GM19397 (cell line): ENCODE measurements around the gene RIPOR1.
A peak's percentile ranks its signal among the peaks of the same experiment; 100 is the strongest.

Experiments
- ATAC-seq: cut with Tn5 transposase; IDR thresholded peaks from one replicate; pipeline ENCODE4 v1.9.1; 2021; ENCODE audit warnings: mild to moderate bottlenecking, moderate library complexity; ENCODE audit not compliant: unreplicated experiment

Gene RIPOR1

GRCh38 chr16:67539271-67539670 lies 10.6 kb downstream of the RIPOR1 start:
- no peak for ATAC-seq

- no peak for ATAC-seq
Observed at GRCh38 chr16:67539691-67540635, 11.3 kb downstream of the RIPOR1 start.

GRCh38 chr16:67540756-67541155 lies 12.1 kb downstream of the RIPOR1 start:
- ATAC-seq: no peak

- ATAC-seq: no peak
Observed at GRCh38 chr16:67541391-67542263, 13.0 kb downstream of the RIPOR1 start.

GRCh38 chr16:67542464-67542863 lies 13.8 kb downstream of the RIPOR1 start:
- no peak for ATAC-seq

- no peak for ATAC-seq
Observed at GRCh38 chr16:67543036-67543435, 14.4 kb downstream of the RIPOR1 start.

- ATAC-seq: no peak
Observed at GRCh38 chr16:67543582-67543981, 15.0 kb downstream of the RIPOR1 start.

- no peak for ATAC-seq
Observed at GRCh38 chr16:67544329-67544841, 15.8 kb downstream of the RIPOR1 start.

GRCh38 chr16:67544844-67545664 lies 16.4 kb downstream of the RIPOR1 start:
- no peak for ATAC-seq

- no peak for ATAC-seq
Observed at GRCh38 chr16:67545665-67546024, 17.0 kb downstream of the RIPOR1 start.

- ATAC-seq: no peak
Observed at GRCh38 chr16:67546091-67546501, 17.5 kb downstream of the RIPOR1 start.

- ATAC-seq: no peak
Observed at GRCh38 chr16:67546761-67547422, 18.3 kb downstream of the RIPOR1 start.

GRCh38 chr16:67547423-67548264 lies 19.0 kb downstream of the RIPOR1 start:
- ATAC-seq: peak; percentile 42

GRCh38 chr16:67548265-67549126 lies 19.9 kb downstream of the RIPOR1 start:
- peak; percentile 37 for ATAC-seq

- ATAC-seq: no peak
Observed at GRCh38 chr16:67549240-67549639, 20.6 kb downstream of the RIPOR1 start.

GRCh38 chr16:67549936-67550335 lies 21.3 kb downstream of the RIPOR1 start:
- ATAC-seq: no peak

GRCh38 chr16:67551091-67551490 lies 22.5 kb downstream of the RIPOR1 start:
- no peak for ATAC-seq

GRCh38 chr16:67551972-67552371 lies 23.3 kb downstream of the RIPOR1 start:
- no peak for ATAC-seq
